GM12874 (cell line): ENCODE results near the gene TCEANC2.

Experiments
- TF ChIP-seq, protein P1 (sequence below): IDR thresholded peaks from 2 replicates; pipeline ENCODE4 v1.5.1; 2011; ENCODE audit warnings: low read depth, mild to moderate bottlenecking, control low read depth, low read length, moderate library complexity; ENCODE audit not compliant: insufficient read depth

Gene TCEANC2

GRCh38 chr1:54069791-54070170 lies 16.4 kb downstream of the TCEANC2 start:
- TF ChIP-seq, protein P1, sequence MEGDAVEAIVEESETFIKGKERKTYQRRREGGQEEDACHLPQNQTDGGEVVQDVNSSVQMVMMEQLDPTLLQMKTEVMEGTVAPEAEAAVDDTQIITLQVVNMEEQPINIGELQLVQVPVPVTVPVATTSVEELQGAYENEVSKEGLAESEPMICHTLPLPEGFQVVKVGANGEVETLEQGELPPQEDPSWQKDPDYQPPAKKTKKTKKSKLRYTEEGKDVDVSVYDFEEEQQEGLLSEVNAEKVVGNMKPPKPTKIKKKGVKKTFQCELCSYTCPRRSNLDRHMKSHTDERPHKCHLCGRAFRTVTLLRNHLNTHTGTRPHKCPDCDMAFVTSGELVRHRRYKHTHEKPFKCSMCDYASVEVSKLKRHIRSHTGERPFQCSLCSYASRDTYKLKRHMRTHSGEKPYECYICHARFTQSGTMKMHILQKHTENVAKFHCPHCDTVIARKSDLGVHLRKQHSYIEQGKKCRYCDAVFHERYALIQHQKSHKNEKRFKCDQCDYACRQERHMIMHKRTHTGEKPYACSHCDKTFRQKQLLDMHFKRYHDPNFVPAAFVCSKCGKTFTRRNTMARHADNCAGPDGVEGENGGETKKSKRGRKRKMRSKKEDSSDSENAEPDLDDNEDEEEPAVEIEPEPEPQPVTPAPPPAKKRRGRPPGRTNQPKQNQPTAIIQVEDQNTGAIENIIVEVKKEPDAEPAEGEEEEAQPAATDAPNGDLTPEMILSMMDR = no peak

DNA sequence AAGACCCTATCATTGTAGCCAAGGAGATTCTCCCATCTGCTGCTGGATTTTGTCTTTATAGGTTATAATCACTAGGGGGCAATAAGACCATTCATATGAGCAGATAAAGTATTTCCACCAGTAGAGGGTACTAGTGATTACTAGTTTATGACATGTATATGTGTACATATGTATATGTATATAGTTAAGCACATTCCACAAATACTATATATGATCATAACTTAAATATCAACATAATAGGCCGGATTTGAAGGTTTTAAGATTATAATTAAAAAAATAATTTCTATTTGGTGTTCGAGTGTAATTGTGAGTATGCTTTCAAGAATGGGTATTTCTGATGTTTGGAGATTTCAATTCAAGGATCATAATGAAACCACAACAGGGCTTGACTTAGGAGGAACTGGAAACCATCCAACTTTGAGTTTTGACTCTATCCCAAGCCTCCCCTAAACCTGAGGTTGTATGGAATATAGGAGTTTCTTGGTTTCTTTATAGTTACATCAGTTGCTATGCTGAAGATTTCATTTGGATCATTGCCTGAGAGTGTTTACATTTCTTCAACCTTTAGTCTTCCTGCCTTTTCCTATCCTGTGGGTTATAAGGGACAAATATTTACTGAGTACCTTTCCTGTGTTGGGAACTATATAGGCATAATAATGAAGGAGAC lies 16.9 kb downstream of the TCEANC2 start:
- TF ChIP-seq, protein P1 = peak; percentile 29; the same call in 1 of the 2 replicates

- TF ChIP-seq, protein P1 = no peak
Observed at GRCh38 chr1:54077359-54077758, 24.0 kb downstream of the TCEANC2 start.

GRCh38 chr1:54080598-54081049 lies 27.2 kb downstream of the TCEANC2 start:
- TF ChIP-seq, protein P1 = no peak

GRCh38 chr1:54081306-54082270 lies 28.2 kb downstream of the TCEANC2 start:
- TF ChIP-seq, protein P1 = peak; percentile 86

DNA sequence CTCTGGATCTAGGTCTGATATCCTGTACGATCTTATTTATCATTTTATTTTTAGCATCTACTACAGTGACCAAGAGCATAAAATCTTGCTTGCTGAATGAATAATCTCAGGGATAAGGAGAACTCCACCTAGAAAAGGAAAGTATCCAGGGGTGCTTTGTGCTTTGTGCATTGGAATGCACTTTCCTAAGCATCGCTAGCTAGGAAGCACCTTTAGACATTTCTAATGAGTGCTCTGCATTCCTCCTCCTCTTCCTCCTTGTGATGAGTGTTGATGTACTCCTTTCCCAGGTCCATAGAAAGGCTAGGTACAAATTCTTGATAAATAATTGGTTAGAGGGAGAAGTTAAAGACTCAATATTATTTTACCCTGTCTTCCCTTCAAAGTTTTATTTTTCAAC lies 31.4 kb downstream of the TCEANC2 start:
- TF ChIP-seq, protein P1 = no peak

- TF ChIP-seq, protein P1 = no peak
Observed at GRCh38 chr1:54086754-54087153, 33.3 kb downstream of the TCEANC2 start.
